Stimulated activated CD8-positive, alpha-beta memory T cell treated with anti-CD3 and anti-CD28 coated beads, Interleukin-15, amount 100 ng/mL, for 1 hour (primary cell): ENCODE results near the gene ELL2.
"Not testable (repeated sequence)": the region's sequence is repeated elsewhere in the genome, so short reads cannot be mapped to it uniquely, and the experiment has no call there.

ENCODE experiments used
- DNase-seq: peaks from one replicate; pipeline ENCODE4 v3.0.0-alpha.2; 2020; ENCODE audit warnings: low read depth

Gene ELL2

GRCh38 chr5:95838001-95838520 lies 123.6 kb downstream of the ELL2 start:
- no peak for DNase-seq

- no peak for DNase-seq
Measured at GRCh38 chr5:95837492-95837891, 124.2 kb downstream of the ELL2 start.

GRCh38 chr5:95836971-95837370 lies 124.7 kb downstream of the ELL2 start:
- DNase-seq: not testable (repeated sequence)

GRCh38 chr5:95836544-95836943 lies 125.1 kb downstream of the ELL2 start:
- no peak for DNase-seq

- DNase-seq: no peak
Measured at GRCh38 chr5:95835682-95836385, 125.8 kb downstream of the ELL2 start.
